Uterus (tissue), 2 donors: ENCODE measurements around the gene MED13L.

Source experiments
- CTCF ChIP-seq, 4 experiments: fragments of 200-600 bp in 2 of 4; fragments of 450-650 bp in 2 of 4; sonication (generic) in 2 of 4; IDR thresholded peaks; one replicate each; pipeline ENCODE4 v1.5.1; 2016 to 2019; ENCODE audit warnings: antibody characterized with exemption in 4 of 4, mild to moderate bottlenecking in 2 of 4, moderate library complexity in 1 of 4
- POLR2A ChIP-seq, 2 donors: fragments of 450-650 bp; IDR thresholded peaks; one replicate each; pipeline ENCODE4 v1.6.1; 2016; ENCODE audit warnings: antibody characterized with exemption in 2 of 2, mild to moderate bottlenecking in 1 of 2, moderate library complexity in 1 of 2

- TF ChIP-seq CTCF (IDR thresholded peaks at IDR 0.05) (no peak), POLR2A (IDR thresholded peaks at IDR 0.05) (no peak)
Measured at GRCh38 chr12:116321913-116322312, 44.4 kb upstream of the MED13L start.
